ENCODE results near the gene PABPC3. TPM values are rescaled to one million over a fixed set of nuclear protein-coding genes. Genes with fewer than 3 reads are reported as not detected.

Gene PABPC3
- total RNA-seq, 2 donors from 2014 or later: 0.15 to 0.35 TPM

DNA sequence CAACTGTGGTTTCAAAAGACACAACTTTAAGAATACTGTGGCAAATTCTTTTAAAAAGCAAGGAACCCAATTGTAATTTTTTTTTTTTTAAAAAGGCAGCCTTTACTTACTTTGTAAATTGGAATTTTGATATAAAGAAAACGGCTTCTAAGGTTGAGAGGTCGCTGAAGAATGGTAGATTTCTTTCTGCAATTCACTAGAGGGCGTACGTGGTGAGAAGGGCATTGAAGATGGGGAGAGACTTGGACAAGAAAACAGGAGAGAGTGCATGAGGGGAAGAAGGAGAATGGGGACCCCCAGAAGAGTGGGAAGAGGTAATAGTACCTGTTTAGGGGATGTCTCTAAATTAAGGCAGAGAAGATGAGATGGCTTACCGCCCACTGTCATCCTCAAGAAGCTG is 33.5 kb upstream of the PABPC3 start:
- no peaks in the 10 kb centered on the region for H3K27me3 ChIP-seq (ENCODE audit: control insufficient read depth, insufficient read depth, low read length, poor library complexity, severe bottlenecking)
- peaks cover 20% of the 10 kb centered on the region for H3K9me3 Mint-ChIP-seq
- TF ChIP-seq, protein P1, sequence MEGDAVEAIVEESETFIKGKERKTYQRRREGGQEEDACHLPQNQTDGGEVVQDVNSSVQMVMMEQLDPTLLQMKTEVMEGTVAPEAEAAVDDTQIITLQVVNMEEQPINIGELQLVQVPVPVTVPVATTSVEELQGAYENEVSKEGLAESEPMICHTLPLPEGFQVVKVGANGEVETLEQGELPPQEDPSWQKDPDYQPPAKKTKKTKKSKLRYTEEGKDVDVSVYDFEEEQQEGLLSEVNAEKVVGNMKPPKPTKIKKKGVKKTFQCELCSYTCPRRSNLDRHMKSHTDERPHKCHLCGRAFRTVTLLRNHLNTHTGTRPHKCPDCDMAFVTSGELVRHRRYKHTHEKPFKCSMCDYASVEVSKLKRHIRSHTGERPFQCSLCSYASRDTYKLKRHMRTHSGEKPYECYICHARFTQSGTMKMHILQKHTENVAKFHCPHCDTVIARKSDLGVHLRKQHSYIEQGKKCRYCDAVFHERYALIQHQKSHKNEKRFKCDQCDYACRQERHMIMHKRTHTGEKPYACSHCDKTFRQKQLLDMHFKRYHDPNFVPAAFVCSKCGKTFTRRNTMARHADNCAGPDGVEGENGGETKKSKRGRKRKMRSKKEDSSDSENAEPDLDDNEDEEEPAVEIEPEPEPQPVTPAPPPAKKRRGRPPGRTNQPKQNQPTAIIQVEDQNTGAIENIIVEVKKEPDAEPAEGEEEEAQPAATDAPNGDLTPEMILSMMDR (conservative IDR thresholded peaks at IDR 0.05): peak; percentile 57
- no peaks in the 10 kb centered on the region for H3K27me3 Mint-ChIP-seq (ENCODE audit: insufficient read depth)
- no peak overlapping the region for H3K27ac Mint-ChIP-seq
- H3K36me3 ChIP-seq (ENCODE audit: control insufficient read depth, insufficient read depth, low read length): no peaks in the 10 kb centered on the region
- H3K27ac ChIP-seq (ENCODE audit: low read depth, low read length): no peak overlapping the region
- H3K4me3 ChIP-seq (ENCODE audit: low read length): no peak overlapping the region
- no peaks in the 10 kb centered on the region for H3K4me1 ChIP-seq (ENCODE audit: control insufficient read depth, insufficient read depth, low read length)
- WGBS, 2 experiments (ENCODE audit: insufficient coverage in 1 of 2, insufficient read length in 1 of 2): 82 to 87% methylated on average over 5 of the region's 5 CpGs
- no peaks in the 10 kb centered on the region for H3K36me3 Mint-ChIP-seq (ENCODE audit: low read depth)
- H3K4me1 Mint-ChIP-seq: no peaks in the 10 kb centered on the region
- no peak overlapping the region for H3K9ac ChIP-seq (ENCODE audit: extremely low read depth, low read length, poor library complexity, severe bottlenecking)
- H3K9me3 ChIP-seq (ENCODE audit: control insufficient read depth, low read length): peaks cover 14% of the 10 kb centered on the region
- no peak overlapping the region for H3K4me3 Mint-ChIP-seq
- no peak for DNase-seq

DNA sequence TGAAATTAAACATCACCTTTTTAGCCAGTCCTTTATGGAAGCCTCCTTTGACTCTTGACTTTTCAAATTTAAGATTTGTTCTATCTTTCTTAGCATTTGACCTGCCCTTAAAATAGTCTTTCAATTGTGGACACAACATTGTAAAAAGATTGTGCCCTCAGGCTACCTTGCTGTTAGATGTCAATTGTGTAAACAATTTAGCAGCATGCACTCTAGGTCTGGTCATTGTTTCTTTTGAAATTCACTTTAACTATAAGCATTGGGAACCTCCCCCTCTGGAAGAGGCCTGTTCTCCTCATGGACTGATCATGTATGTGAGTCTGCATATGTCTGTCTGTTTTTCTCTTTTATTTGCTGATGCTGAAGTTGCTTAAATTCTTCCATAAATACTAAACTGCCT is 31.5 kb upstream of the PABPC3 start:
- DNase-seq: no peak
- TF ChIP-seq, protein P1 (conservative IDR thresholded peaks at IDR 0.05): no peak
- Mint-ChIP-seq H3K9me3 (peaks cover 14% of the 10 kb centered on the region), H3K27ac (no peak overlapping the region), H3K36me3 (ENCODE audit: low read depth) (no peaks in the 10 kb centered on the region), H3K27me3 (ENCODE audit: insufficient read depth) (no peaks in the 10 kb centered on the region), H3K4me1 (no peaks in the 10 kb centered on the region), H3K4me3 (no peak overlapping the region)
- Histone ChIP-seq H3K36me3 (ENCODE audit: control insufficient read depth, insufficient read depth, low read length) (no peaks in the 10 kb centered on the region), H3K4me3 (ENCODE audit: low read length) (no peak overlapping the region), H3K9me3 (ENCODE audit: control insufficient read depth, low read length) (peaks cover 14% of the 10 kb centered on the region), H3K27me3 (ENCODE audit: control insufficient read depth, insufficient read depth, low read length, poor library complexity, severe bottlenecking) (no peaks in the 10 kb centered on the region), H3K27ac (ENCODE audit: low read depth, low read length) (no peak overlapping the region), H3K4me1 (ENCODE audit: control insufficient read depth, insufficient read depth, low read length) (no peaks in the 10 kb centered on the region), H3K9ac (ENCODE audit: extremely low read depth, low read length, poor library complexity, severe bottlenecking) (no peak overlapping the region)

DNA sequence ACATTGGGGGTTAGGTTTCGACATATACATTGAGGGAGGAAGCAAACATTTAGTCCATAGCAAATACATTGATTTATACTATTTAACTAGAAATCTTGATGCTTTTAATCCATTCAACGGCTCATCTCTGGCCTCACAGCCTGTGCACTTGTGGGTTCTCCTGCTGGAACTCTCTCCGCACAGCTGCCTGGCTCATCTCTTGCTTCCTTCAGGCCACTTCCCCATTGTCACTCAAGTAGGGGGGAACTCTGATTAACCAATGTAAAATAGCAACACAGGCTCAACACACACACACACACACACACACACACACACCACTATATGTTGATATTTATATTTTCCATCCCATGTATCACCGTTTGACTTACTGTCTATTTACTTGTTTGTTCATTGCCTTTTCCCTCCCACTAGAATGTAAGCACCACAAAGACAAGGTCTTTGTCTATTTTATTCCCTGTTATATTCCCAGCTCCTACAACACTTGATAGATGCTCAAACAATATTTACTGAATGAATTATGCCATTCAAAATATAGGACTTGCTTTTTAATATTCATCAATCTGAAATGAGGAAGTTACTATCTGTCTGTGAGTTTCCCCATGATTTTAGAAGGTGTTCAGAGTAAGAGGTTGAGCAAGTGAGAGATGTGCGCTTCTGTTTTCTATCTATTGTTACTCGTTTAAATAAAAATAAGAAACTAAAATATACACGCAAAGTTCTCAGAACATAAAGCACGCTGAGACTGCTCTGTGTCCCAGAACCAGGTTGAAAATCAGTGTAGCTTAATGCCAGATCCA is 29.8 kb upstream of the PABPC3 start:
- H3K27ac ChIP-seq (ENCODE audit: low read depth, low read length): no peak overlapping the region
- H3K4me1 ChIP-seq (ENCODE audit: control insufficient read depth, insufficient read depth, low read length): no peaks in the 10 kb centered on the region
- no peaks in the 10 kb centered on the region for H3K27me3 Mint-ChIP-seq (ENCODE audit: insufficient read depth)
- H3K9me3 ChIP-seq (ENCODE audit: control insufficient read depth, low read length): peaks cover 14% of the 10 kb centered on the region
- no peaks in the 10 kb centered on the region for H3K27me3 ChIP-seq (ENCODE audit: control insufficient read depth, insufficient read depth, low read length, poor library complexity, severe bottlenecking)
- H3K4me3 ChIP-seq (ENCODE audit: low read length): no peak overlapping the region
- TF ChIP-seq, protein P1 (conservative IDR thresholded peaks at IDR 0.05): no peak
- no peaks in the 10 kb centered on the region for H3K36me3 ChIP-seq (ENCODE audit: control insufficient read depth, insufficient read depth, low read length)
- WGBS, 2 experiments (ENCODE audit: insufficient coverage in 1 of 2, insufficient read length in 1 of 2): 95 to 96% methylated on average over 6 to 7 of the region's 8 CpGs
- H3K9ac ChIP-seq (ENCODE audit: extremely low read depth, low read length, poor library complexity, severe bottlenecking): no peak overlapping the region
- no peak for DNase-seq
- H3K9me3 Mint-ChIP-seq: peaks cover 14% of the 10 kb centered on the region
- peaks cover 7% of the 10 kb centered on the region for H3K4me1 Mint-ChIP-seq
- no peak overlapping the region for H3K4me3 Mint-ChIP-seq
- H3K27ac Mint-ChIP-seq: no peak overlapping the region
- H3K36me3 Mint-ChIP-seq (ENCODE audit: low read depth): no peaks in the 10 kb centered on the region

Data from endodermal cell (in vitro differentiated cells).